H1 (cell line): ENCODE data around the gene TMEM164. TPM values are rescaled to one million over a fixed set of nuclear protein-coding genes. Genes with fewer than 3 reads are reported as not detected.

Experiments used
- CTCF ChIA-PET: fragments of 300-600 bp; sonication (Branson Sonifier 250); formaldehyde crosslinking; loops from one replicate; lab custom pipeline; 2021; ENCODE audit not compliant: partially characterized antibody; lab: Charles Lee
- POLR2A ChIA-PET: fragments of 300-600 bp; sonication (Branson Sonifier 250); formaldehyde crosslinking; loops from one replicate; lab custom pipeline; 2021; ENCODE audit warnings: inconsistent platforms; ENCODE audit not compliant: partially characterized antibody; lab: Charles Lee
- DNase-seq, 2 experiments: peaks; one replicate each; pipeline versions ENCODE4 v3.0.0 to v3.0.0-alpha.2; 2010 to 2022; ENCODE audit warnings: low spot score in 2 of 2, low read depth in 1 of 2, mixed read lengths in 1 of 2
- FAIRE-seq: peaks from 2 replicates; lab custom pipeline; 2011; peaks lifted over from hg19 to GRCh38; lab: Jason Lieb, UNC
- H2AFZ ChIP-seq: 2 replicates; pipeline ENCODE4 v1.8.1; 2012; ENCODE audit warnings: low read length, inconsistent platforms
- H2AK5ac ChIP-seq: 2 replicates; pipeline ENCODE4 v1.6.1; 2013; ENCODE audit warnings: low read depth, low read length
- H2BK120ac ChIP-seq: replicated peaks from 2 replicates; pipeline ENCODE3; 2013; ENCODE audit warnings: low read depth, low read length, inconsistent platforms
- H2BK12ac ChIP-seq: 2 replicates; pipeline ENCODE4 v1.6.1; 2013; ENCODE audit warnings: low read depth, low read length
- H2BK15ac ChIP-seq: 2 replicates; pipeline ENCODE4 v1.6.1; 2013; ENCODE audit warnings: low read length
- H2BK20ac ChIP-seq: 2 replicates; pipeline ENCODE4 v1.6.1; 2013; ENCODE audit warnings: low read length
- H2BK5ac ChIP-seq: 2 replicates; pipeline ENCODE4 v1.6.1; 2013; ENCODE audit warnings: low read depth, low read length
- H3K14ac ChIP-seq: 2 replicates; pipeline ENCODE4 v1.6.1; 2013; ENCODE audit warnings: inconsistent platforms; ENCODE audit not compliant: insufficient read length
- H3K18ac ChIP-seq: 2 replicates; pipeline ENCODE4 v1.6.1; 2013; ENCODE audit warnings: low read length; ENCODE audit errors: extremely low read depth
- H3K23ac ChIP-seq: 2 replicates; pipeline ENCODE4 v1.6.1; 2013; ENCODE audit warnings: inconsistent platforms; ENCODE audit not compliant: insufficient read length
- H3K23me2 ChIP-seq: 2 replicates; pipeline ENCODE4 v1.6.1; 2013; ENCODE audit warnings: low read depth, low read length
- H3K27ac ChIP-seq: 2 replicates; pipeline ENCODE4 v1.6.1; 2011; ENCODE audit warnings: low read depth, low read length, inconsistent platforms
- H3K27me3 ChIP-seq, 4 experiments: replicated peaks in 1 of 4; 1 replicate in 1 of 4; 2 replicates in 3 of 4; pipeline versions ENCODE4 v1.6.1 to v1.8.1; 2011 to 2013; ENCODE audit warnings: low read length in 3 of 4, mild to moderate bottlenecking in 3 of 4, inconsistent platforms in 2 of 4, mixed read lengths in 2 of 4, moderate library complexity in 1 of 4; ENCODE audit not compliant: control insufficient read depth in 3 of 4, insufficient read depth in 3 of 4; ENCODE audit errors: extremely low read depth in 1 of 4
- H3K36me3 ChIP-seq, 4 experiments: 2 replicates each; pipeline versions ENCODE4 v1.6.1 to v1.8.1; 2011 to 2013; ENCODE audit warnings: mild to moderate bottlenecking in 4 of 4, low read length in 3 of 4, moderate library complexity in 2 of 4, control low read depth in 1 of 4, inconsistent platforms in 1 of 4; ENCODE audit not compliant: insufficient read depth in 4 of 4, control insufficient read depth in 2 of 4
- H3K4ac ChIP-seq: replicated peaks from 2 replicates; pipeline ENCODE3; 2013; ENCODE audit warnings: low read length, low read depth, mixed read lengths, inconsistent platforms; ENCODE audit not compliant: insufficient read length
- H3K4me1 ChIP-seq, 4 experiments: replicated peaks in 1 of 4; 1 replicate in 1 of 4; 2 replicates in 3 of 4; pipeline versions ENCODE4 v1.6.1 to v1.8.1; 2011 to 2013; ENCODE audit warnings: low read length in 3 of 4, inconsistent platforms in 2 of 4, mixed read lengths in 1 of 4; ENCODE audit not compliant: insufficient read depth in 4 of 4, control insufficient read depth in 3 of 4
- H3K4me2 ChIP-seq, 2 experiments: 2 replicates each; pipeline versions ENCODE4 v1.6.1 to v1.8.1; 2011 to 2013; ENCODE audit warnings: low read depth in 2 of 2, low read length in 2 of 2, control low read depth in 1 of 2, inconsistent platforms in 1 of 2, mild to moderate bottlenecking in 1 of 2; ENCODE audit not compliant: insufficient read depth in 1 of 2
- H3K4me3 ChIP-seq, 4 experiments: fragments of 200-600, 300-600 bp in 1 of 4; sonication (generic), shearing (Covaris generic), sonication (Bioruptor Twin) in 1 of 4; 2 replicates each; pipeline versions ENCODE4 v1.5.1 to v1.8.1; 2011 to 2016; ENCODE audit warnings: low read length in 4 of 4, low read depth in 3 of 4, control low read depth in 2 of 4, inconsistent platforms in 2 of 4, mild to moderate bottlenecking in 2 of 4, mixed read lengths in 1 of 4, moderate library complexity in 1 of 4; ENCODE audit not compliant: insufficient read depth in 2 of 4; ENCODE audit errors: extremely low read depth in 1 of 4
- H3K56ac ChIP-seq: replicated peaks from 2 replicates; pipeline ENCODE3; 2013; ENCODE audit warnings: low read depth, mild to moderate bottlenecking, mixed read lengths, low read length, inconsistent platforms; ENCODE audit not compliant: insufficient read length
- H3K79me1 ChIP-seq: 2 replicates; pipeline ENCODE4 v1.6.1; 2013; ENCODE audit warnings: low read depth, low read length, control low read depth
- H3K79me2 ChIP-seq, 2 experiments: 2 replicates each; pipeline versions ENCODE4 v1.6.1 to v1.8.1; 2012 to 2013; ENCODE audit warnings: low read length in 2 of 2, mild to moderate bottlenecking in 2 of 2, inconsistent platforms in 1 of 2; ENCODE audit not compliant: insufficient read depth in 2 of 2, control insufficient read depth in 1 of 2
- H3K9ac ChIP-seq, 4 experiments: replicated peaks in 1 of 4; 1 replicate in 1 of 4; 2 replicates in 3 of 4; pipeline versions ENCODE4 v1.6.1 to v1.8.1; 2011 to 2013; ENCODE audit warnings: low read depth in 3 of 4, low read length in 3 of 4, control low read depth in 2 of 4, mild to moderate bottlenecking in 2 of 4, moderate library complexity in 2 of 4, inconsistent platforms in 1 of 4; ENCODE audit errors: extremely low read depth in 1 of 4
- H3K9me3 ChIP-seq, 2 experiments: 2 replicates each; pipeline versions ENCODE4 v1.6.1 to v1.8.1; 2012 to 2013; ENCODE audit warnings: mild to moderate bottlenecking in 2 of 2, moderate library complexity in 2 of 2, control low read depth in 1 of 2, inconsistent platforms in 1 of 2, low read depth in 1 of 2, low read length in 1 of 2, mixed read lengths in 1 of 2; ENCODE audit not compliant: insufficient read depth in 2 of 2
- H4K20me1 ChIP-seq, 2 experiments: replicated peaks in 1 of 2; 2 replicates each; pipeline versions ENCODE3 to v1.8.1; 2011 to 2013; ENCODE audit warnings: inconsistent platforms in 2 of 2, low read length in 2 of 2, mild to moderate bottlenecking in 1 of 2; ENCODE audit not compliant: insufficient read depth in 2 of 2, control insufficient read depth in 1 of 2
- H4K5ac ChIP-seq: 2 replicates; pipeline ENCODE4 v1.6.1; 2013; ENCODE audit warnings: low read length, low read depth, mixed read lengths, inconsistent platforms; ENCODE audit not compliant: insufficient read length
- H4K8ac ChIP-seq: 2 replicates; pipeline ENCODE4 v1.8.0; 2013; ENCODE audit warnings: mild to moderate bottlenecking, moderate library complexity, low read length, inconsistent platforms; ENCODE audit not compliant: insufficient read depth; ENCODE audit errors: extremely low read depth
- H4K91ac ChIP-seq: replicated peaks from 2 replicates; pipeline ENCODE3; 2013; ENCODE audit warnings: low read length, mixed read lengths, inconsistent platforms; ENCODE audit not compliant: insufficient read length
- CHD1 ChIP-seq: IDR thresholded peaks from 2 replicates; pipeline ENCODE4 v1.6.1; 2012; ENCODE audit warnings: low read depth, low read length, improper control_type of control experiment
- SP2 ChIP-seq: IDR thresholded peaks from 2 replicates; pipeline ENCODE4 v1.6.1; 2012; ENCODE audit warnings: mild to moderate bottlenecking, low read length, inconsistent platforms
- WGBS, 2 experiments: shearing (Covaris generic) in 1 of 2; methylation state at CpG; one replicate each; pipeline versions ENCODE4 v1.1.6 to v1.1.7; 2013 to 2015; ENCODE audit warnings: low lambda C conversion rate in 2 of 2, mixed read lengths in 2 of 2, inconsistent platforms in 1 of 2, low coverage in 1 of 2, missing lambda C conversion rate in 1 of 2; ENCODE audit not compliant: insufficient replicate concordance in 2 of 2, insufficient coverage in 1 of 2, insufficient read length in 1 of 2; ENCODE audit errors: extremely low coverage in 1 of 2, missing lambda C conversion rate in 1 of 2; 5-methylcytosine and 5-hydroxymethylcytosine counted together
- polyA plus RNA-seq, 7 experiments: library from polyadenylated mRNA; depleted of rRNA in 3 of 7; stranded (reverse) in 5 of 7; unstranded in 2 of 7; fragments of >200 nt in 5 of 7; fragments of 200-250 nt in 2 of 7; gene quantifications; 1 replicate in 5 of 7; 2 replicates in 1 of 7; 4 replicates in 1 of 7; pipeline versions ENCODE4 v1.2.1 to v1.2.3, GENCODE V29; 2011 to 2013; ENCODE audit warnings: missing spikeins in 2 of 7, mixed read lengths in 2 of 7
- total RNA-seq: library from RNA; stranded (reverse); fragmentation: NEBNext Ultra II Directional; extraction: Animal tissue kit (Norgen Biotek cat#: 25700); gene quantifications from 2 replicates; pipeline ENCODE4 v1.2.1, GENCODE V29; 2021

Gene TMEM164
- total and polyA plus RNA-seq, 2 of the 8 experiments (the other 6 are each of a cell fraction or from before 2014, with no cell fraction given) = 7.3 to 14.8 TPM

DNA sequence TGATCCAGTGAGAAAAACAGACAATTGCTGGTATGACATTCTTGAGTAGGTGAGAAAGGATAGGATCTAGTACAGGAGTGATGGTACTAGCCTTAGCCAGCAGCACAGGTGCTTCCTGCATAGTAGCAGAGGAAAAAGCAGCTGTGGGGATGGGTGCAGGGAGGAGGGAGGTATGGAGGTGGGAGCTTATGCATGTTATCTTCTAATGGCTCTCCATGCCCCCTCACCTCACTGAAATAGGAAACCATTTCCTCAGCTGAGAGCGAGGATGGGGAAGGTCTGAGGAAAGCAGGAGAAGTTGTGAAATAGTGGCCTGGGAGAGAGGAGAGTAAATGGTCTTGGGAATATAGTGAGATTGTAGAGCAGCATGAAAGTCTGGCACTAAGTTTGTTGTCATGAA lies 136.3 kb downstream of the TMEM164 start:
- Histone ChIP-seq H3K79me2 (no peaks in the 10 kb centered on the region), H4K91ac (no peak overlapping the region), H3K9ac (no peak overlapping the region), H3K4me2 (no peak overlapping the region), H4K20me1 (no peaks in the 10 kb centered on the region), H3K23ac (no peak overlapping the region), H2BK20ac (no peak overlapping the region), H3K18ac (no peak overlapping the region), H3K27ac (no peak overlapping the region), H4K5ac (no peak overlapping the region), H3K56ac (no peak overlapping the region), H2AK5ac (no peak overlapping the region), H3K27me3 (no peaks in the 10 kb centered on the region), H3K4ac (no peak overlapping the region), H2BK15ac (no peak overlapping the region), H3K23me2 (no peaks in the 10 kb centered on the region), H3K4me1 (no peaks in the 10 kb centered on the region), H4K8ac (no peak overlapping the region), H2BK12ac (no peak overlapping the region), H3K9me3 (no peaks in the 10 kb centered on the region), H2AFZ (no peak overlapping the region), H3K4me3 (no peak overlapping the region), H3K36me3 (no peaks in the 10 kb centered on the region), H2BK5ac (no peak overlapping the region), H2BK120ac (no peak overlapping the region), H3K79me1 (no peaks in the 10 kb centered on the region), H3K14ac (no peak overlapping the region)
- WGBS, 2 experiments = 70% methylated on average over 1 of the region's 1 CpG; no CpG with 5 or more reads in 1 of the 2 experiments
- no peak for FAIRE-seq
- DNase-seq = no peak
- CTCF ChIA-PET = interaction anchor here (1.1 kb wide), 1 partner anchor 14 kb away, joined by 3 read pairs; no protein-coding TSS in a partner anchor
- POLR2A ChIA-PET = no interaction called here
- no peak for TF ChIP-seq SP2
- TF ChIP-seq CHD1 = no peak
